ENCODE results near the gene STOM. TPM values are rescaled to one million over a fixed set of nuclear protein-coding genes. Genes with fewer than 3 reads are reported as not detected.

Gene STOM
- total and polyA plus RNA-seq, 10 of the 15 experiments (the other 5 are each of a cell fraction or from before 2014, with no cell fraction given) = 6.7 to 47.4 (median 39.8) TPM

DNA sequence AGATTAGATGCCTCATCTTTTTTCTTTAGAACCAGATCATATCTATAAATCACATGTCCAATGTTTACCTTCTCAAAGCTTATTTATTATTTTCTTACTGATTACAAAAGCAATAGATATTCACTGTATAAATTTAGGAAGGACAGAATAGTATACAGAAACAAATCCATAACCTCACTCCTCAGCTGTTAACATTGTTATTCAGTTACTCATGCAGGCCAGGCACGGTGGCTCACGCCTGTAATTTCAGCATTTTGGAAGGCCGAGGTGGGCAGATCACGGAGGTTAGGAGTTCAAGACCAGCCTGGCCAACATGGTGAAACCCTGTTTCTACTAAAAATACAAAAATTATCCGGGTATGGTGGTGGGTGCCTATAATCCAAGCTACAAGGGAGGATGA lies 15.3 kb downstream of the STOM start:
- H4K20me1 ChIP-seq (ENCODE audit: control insufficient read depth, insufficient read depth) = no peaks in the 10 kb centered on the region
- H3K9me3 ChIP-seq (replicated peaks; ENCODE audit: control insufficient read depth, insufficient read depth, low read length) = no peaks in the 10 kb centered on the region; the same call in 2 of the 3 replicates
- H2AFZ ChIP-seq (ENCODE audit: control insufficient read depth, low read depth, low read length) = no peak overlapping the region
- no peaks in the 10 kb centered on the region; the same call in 1 of the 2 replicates for H3K79me2 ChIP-seq (ENCODE audit: control insufficient read depth, insufficient read depth, low read length)
- FAIRE-seq (no peak), DNase-seq (ENCODE audit: low read depth, low spot score) (no peak), ATAC-seq (no peak)
- ChIA-PET POLR2A (interaction anchor here (1.1 to 1.5 kb wide), 2 partner anchors 11 to 14 kb away, joined by 5 to 9 read pairs; no protein-coding TSS in a partner anchor), CTCF (interaction anchor here (0.6 to 2.0 kb wide), 5 partner anchors 10 to 283 kb away, joined by 3 to 17 read pairs (median 5); no protein-coding TSS in a partner anchor), SMC1A (ENCODE audit: uncharacterized antibody, unreplicated experiment) (interaction anchor here (1.4 to 2.2 kb wide), 5 partner anchors 10 to 44 kb away, joined by 3 to 22 read pairs (median 5); no protein-coding TSS in a partner anchor), RAD21 (ENCODE audit: unreplicated experiment) (interaction anchor here (0.7 to 1.4 kb wide), 2 partner anchors 18 to 1813 kb away, joined by 3 to 6 read pairs; no protein-coding TSS in a partner anchor)
- H3K9ac ChIP-seq (ENCODE audit: control insufficient read depth, insufficient read depth, low read length) = no peak overlapping the region
- intact Hi-C loops (cut with micrococcal nuclease; ENCODE audit: unreplicated experiment) = no loop called here
- no TSS peak for BruUV-seq (replicated peaks)
- no peak overlapping the region for H3K27ac ChIP-seq (ENCODE audit: control insufficient read depth, insufficient read depth)
- TF ChIP-seq POU2F2 (IDR thresholded peaks at IDR 0.05; ENCODE audit: borderline replicate concordance, low read depth, low read length) = no peak
- TF ChIP-seq, protein P1, sequence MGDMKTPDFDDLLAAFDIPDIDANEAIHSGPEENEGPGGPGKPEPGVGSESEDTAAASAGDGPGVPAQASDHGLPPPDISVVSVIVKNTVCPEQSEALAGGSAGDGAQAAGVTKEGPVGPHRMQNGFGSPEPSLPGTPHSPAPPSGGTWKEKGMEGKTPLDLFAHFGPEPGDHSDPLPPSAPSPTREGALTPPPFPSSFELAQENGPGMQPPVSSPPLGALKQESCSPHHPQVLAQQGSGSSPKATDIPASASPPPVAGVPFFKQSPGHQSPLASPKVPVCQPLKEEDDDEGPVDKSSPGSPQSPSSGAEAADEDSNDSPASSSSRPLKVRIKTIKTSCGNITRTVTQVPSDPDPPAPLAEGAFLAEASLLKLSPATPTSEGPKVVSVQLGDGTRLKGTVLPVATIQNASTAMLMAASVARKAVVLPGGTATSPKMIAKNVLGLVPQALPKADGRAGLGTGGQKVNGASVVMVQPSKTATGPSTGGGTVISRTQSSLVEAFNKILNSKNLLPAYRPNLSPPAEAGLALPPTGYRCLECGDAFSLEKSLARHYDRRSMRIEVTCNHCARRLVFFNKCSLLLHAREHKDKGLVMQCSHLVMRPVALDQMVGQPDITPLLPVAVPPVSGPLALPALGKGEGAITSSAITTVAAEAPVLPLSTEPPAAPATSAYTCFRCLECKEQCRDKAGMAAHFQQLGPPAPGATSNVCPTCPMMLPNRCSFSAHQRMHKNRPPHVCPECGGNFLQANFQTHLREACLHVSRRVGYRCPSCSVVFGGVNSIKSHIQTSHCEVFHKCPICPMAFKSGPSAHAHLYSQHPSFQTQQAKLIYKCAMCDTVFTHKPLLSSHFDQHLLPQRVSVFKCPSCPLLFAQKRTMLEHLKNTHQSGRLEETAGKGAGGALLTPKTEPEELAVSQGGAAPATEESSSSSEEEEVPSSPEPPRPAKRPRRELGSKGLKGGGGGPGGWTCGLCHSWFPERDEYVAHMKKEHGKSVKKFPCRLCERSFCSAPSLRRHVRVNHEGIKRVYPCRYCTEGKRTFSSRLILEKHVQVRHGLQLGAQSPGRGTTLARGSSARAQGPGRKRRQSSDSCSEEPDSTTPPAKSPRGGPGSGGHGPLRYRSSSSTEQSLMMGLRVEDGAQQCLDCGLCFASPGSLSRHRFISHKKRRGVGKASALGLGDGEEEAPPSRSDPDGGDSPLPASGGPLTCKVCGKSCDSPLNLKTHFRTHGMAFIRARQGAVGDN (IDR thresholded peaks at IDR 0.05) = no peak
- no peak for TF ChIP-seq HCFC1 (IDR thresholded peaks at IDR 0.05; ENCODE audit: low read length)
- no peak for TF ChIP-seq BRCA1 (IDR thresholded peaks at IDR 0.05; ENCODE audit: low read depth, low read length)
- no peak for TF ChIP-seq GABPA (IDR thresholded peaks at IDR 0.05; ENCODE audit: low read depth)
- TF ChIP-seq ZNF207 (IDR thresholded peaks at IDR 0.05; ENCODE audit: borderline replicate concordance) = no peak
- no peak for TF ChIP-seq RB1 (IDR thresholded peaks at IDR 0.05; ENCODE audit: borderline replicate concordance)
- no peak for TF ChIP-seq DPF2 (IDR thresholded peaks at IDR 0.05)
- in situ Hi-C loops (cut with MboI) = no loop called here
- WGBS (ENCODE audit: insufficient coverage, insufficient replicate concordance, low lambda C conversion rate, missing lambda C conversion rate) = 84% methylated on average over 5 of the region's 5 CpGs
- peaks cover 28% of the 10 kb centered on the region for H3K4me1 ChIP-seq (ENCODE audit: control insufficient read depth, insufficient read depth, low read length)
- H3K27me3 ChIP-seq (replicated peaks in 1 of 2; ENCODE audit: control insufficient read depth in 2 of 2, insufficient read depth in 2 of 2, low read length in 1 of 2) = no peaks in the 10 kb centered on the region
- H3K36me3 ChIP-seq (ENCODE audit: control insufficient read depth in 2 of 2, insufficient read depth in 2 of 2, low read length in 1 of 2) = no peaks in the 10 kb centered on the region
- H3K4me2 ChIP-seq (ENCODE audit: control insufficient read depth, insufficient read depth) = no peak overlapping the region
- no peak overlapping the region for H3K4me3 ChIP-seq

Measured in GM12878 (cell line).